SU-DHL-6 (cell line): ENCODE measurements around the gene RARA.

Experiments used
- H2AFZ ChIP-seq: fragments of 200-600 bp; sonication (generic); 2 replicates; pipeline ENCODE4 v1.6.1; 2014; ENCODE audit warnings: low read depth, mild to moderate bottlenecking, moderate library complexity, mixed read lengths, antibody characterized with exemption, low read length; ENCODE audit not compliant: severe bottlenecking
- H3F3A ChIP-seq: fragments of 200-600 bp; shearing (Covaris generic); 2 replicates; pipeline ENCODE4 v1.6.0; 2016; ENCODE audit warnings: antibody characterized with exemption, mild to moderate bottlenecking; ENCODE audit not compliant: insufficient read depth
- H3K27ac ChIP-seq: fragments of 200-600 bp; sonication (generic); 2 replicates; pipeline ENCODE4 v1.5.1; 2016; ENCODE audit warnings: low read depth, mild to moderate bottlenecking, low read length, moderate library complexity, mixed read lengths
- H3K27me3 ChIP-seq: fragments of 200-600 bp; sonication (generic), shearing (Covaris generic); 2 replicates; pipeline ENCODE4 v1.6.0; 2014; ENCODE audit warnings: mild to moderate bottlenecking, low read length
- H3K36me3 ChIP-seq: fragments of 200-600 bp; sonication (generic); 2 replicates; pipeline ENCODE4 v1.6.1; 2014; ENCODE audit warnings: mild to moderate bottlenecking, low read length, mixed read lengths
- H3K4me2 ChIP-seq: fragments of 300-600, 200-600 bp; shearing (Covaris generic), sonication (generic); 2 replicates; pipeline ENCODE4 v1.6.0; 2014; ENCODE audit warnings: low read length, low read depth, mild to moderate bottlenecking; ENCODE audit not compliant: poor library complexity, severe bottlenecking
- H3K4me3 ChIP-seq: fragments of 200-600 bp; sonication (generic); 2 replicates; pipeline ENCODE4 v1.5.1; 2014; ENCODE audit warnings: antibody characterized with exemption, low read length, mild to moderate bottlenecking, mixed read lengths; ENCODE audit not compliant: insufficient read depth, poor library complexity, severe bottlenecking
- H3K79me2 ChIP-seq: fragments of 200-600 bp; sonication (generic); 2 replicates; pipeline ENCODE4 v1.6.1; 2014; ENCODE audit warnings: mild to moderate bottlenecking, low read length, moderate library complexity; ENCODE audit not compliant: insufficient read depth
- H3K9ac ChIP-seq: fragments of 200-600 bp; sonication (generic); 2 replicates; pipeline ENCODE4 v1.7.0; 2014; ENCODE audit warnings: mild to moderate bottlenecking, low read length
- H3K9me2 ChIP-seq: fragments of 200-600 bp; sonication (generic); replicated peaks from 2 replicates; pipeline ENCODE4 v1.6.1; 2014; ENCODE audit warnings: low read length; ENCODE audit not compliant: insufficient read depth
- H3K9me3 ChIP-seq: fragments of 200-600 bp; sonication (generic); 2 replicates; pipeline ENCODE4 v1.6.1; 2014; ENCODE audit warnings: low read length, mixed read lengths; ENCODE audit not compliant: insufficient read depth
- H4K20me1 ChIP-seq: fragments of 200-600 bp; sonication (generic); 2 replicates; pipeline ENCODE4 v1.6.1; 2014; ENCODE audit warnings: low read depth, mild to moderate bottlenecking, antibody characterized with exemption, low read length, moderate library complexity, mixed read lengths
- EZH2phosphoT487 ChIP-seq: fragments of 200-600 bp; sonication (generic), shearing (Covaris generic); conservative IDR thresholded peaks from 2 replicates; pipeline ENCODE4 v1.6.1; 2018; ENCODE audit warnings: mild to moderate bottlenecking, antibody characterized with exemption, low read length, moderate library complexity, mixed read lengths
- TF ChIP-seq, protein P1 (sequence below): fragments of 200-600 bp; sonication (generic); IDR thresholded peaks from one replicate; pipeline ENCODE4 v1.5.1; 2017; ENCODE audit warnings: antibody characterized with exemption, mild to moderate bottlenecking, low read length, moderate library complexity; ENCODE audit not compliant: insufficient read depth, poor library complexity, severe bottlenecking

Gene RARA

DNA sequence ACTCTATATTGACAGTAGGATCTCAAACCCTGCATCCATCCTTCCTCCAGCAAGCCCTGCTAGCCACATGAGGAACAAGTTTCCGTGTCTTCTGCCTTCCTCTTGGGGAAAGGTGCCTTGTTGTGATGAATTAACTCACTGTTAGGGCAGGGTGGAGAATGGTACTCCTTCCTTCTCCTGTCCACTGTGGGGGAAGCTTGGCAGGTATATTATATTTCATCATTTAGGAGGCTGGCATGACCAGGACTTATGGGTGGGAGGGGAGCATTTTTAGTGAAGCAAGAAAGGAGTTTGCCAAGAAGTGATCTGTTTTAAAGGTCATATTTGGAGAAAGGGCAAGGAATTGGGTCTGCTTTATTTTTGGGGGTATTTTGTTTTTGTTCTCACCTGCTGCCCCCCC is 30.6 kb upstream of the RARA start:
- no peak overlapping the region for H3K4me3 ChIP-seq
- no peak overlapping the region for H3K4me2 ChIP-seq
- no peaks in the 10 kb centered on the region for H4K20me1 ChIP-seq
- H3K79me2 ChIP-seq = no peaks in the 10 kb centered on the region
- H3K9me2 ChIP-seq = no peaks in the 10 kb centered on the region
- TF ChIP-seq, protein P1, sequence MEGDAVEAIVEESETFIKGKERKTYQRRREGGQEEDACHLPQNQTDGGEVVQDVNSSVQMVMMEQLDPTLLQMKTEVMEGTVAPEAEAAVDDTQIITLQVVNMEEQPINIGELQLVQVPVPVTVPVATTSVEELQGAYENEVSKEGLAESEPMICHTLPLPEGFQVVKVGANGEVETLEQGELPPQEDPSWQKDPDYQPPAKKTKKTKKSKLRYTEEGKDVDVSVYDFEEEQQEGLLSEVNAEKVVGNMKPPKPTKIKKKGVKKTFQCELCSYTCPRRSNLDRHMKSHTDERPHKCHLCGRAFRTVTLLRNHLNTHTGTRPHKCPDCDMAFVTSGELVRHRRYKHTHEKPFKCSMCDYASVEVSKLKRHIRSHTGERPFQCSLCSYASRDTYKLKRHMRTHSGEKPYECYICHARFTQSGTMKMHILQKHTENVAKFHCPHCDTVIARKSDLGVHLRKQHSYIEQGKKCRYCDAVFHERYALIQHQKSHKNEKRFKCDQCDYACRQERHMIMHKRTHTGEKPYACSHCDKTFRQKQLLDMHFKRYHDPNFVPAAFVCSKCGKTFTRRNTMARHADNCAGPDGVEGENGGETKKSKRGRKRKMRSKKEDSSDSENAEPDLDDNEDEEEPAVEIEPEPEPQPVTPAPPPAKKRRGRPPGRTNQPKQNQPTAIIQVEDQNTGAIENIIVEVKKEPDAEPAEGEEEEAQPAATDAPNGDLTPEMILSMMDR = no peak
- no peak for TF ChIP-seq EZH2phosphoT487
- H3K27me3 ChIP-seq = no peaks in the 10 kb centered on the region
- no peak overlapping the region for H3K27ac ChIP-seq
- H2AFZ ChIP-seq = no peak overlapping the region
- H3K9me3 ChIP-seq = no peaks in the 10 kb centered on the region
- peaks cover 4% of the 10 kb centered on the region; the same call in 1 of the 2 replicates for H3K36me3 ChIP-seq
- H3F3A ChIP-seq = peaks cover under 1% of the 10 kb centered on the region; the same call in 1 of the 2 replicates
- no peak overlapping the region for H3K9ac ChIP-seq

DNA sequence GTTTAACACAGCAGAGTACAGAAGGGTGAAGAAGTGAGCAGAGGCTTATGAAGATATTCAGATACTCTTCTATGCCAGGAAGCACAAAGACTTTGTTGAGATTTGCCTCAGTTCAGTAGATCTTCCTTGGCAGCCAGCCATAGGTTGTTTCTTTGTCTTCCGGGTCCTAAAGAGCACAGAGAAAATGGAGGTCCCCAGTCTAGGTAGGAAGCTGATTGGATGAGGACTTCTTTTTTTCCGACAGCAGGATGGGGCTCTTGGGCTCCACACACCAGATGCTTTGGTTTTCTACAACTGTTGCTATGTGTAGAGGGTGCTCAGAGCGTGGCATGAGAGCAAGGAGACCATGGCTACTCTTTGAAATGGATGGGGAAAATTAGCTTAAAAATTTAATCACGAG is 29.6 kb upstream of the RARA start:
- no peak overlapping the region for H3K4me2 ChIP-seq
- H3K4me3 ChIP-seq = no peak overlapping the region
- H3K79me2 ChIP-seq = no peaks in the 10 kb centered on the region
- no peak for TF ChIP-seq EZH2phosphoT487
- peaks cover 4% of the 10 kb centered on the region; the same call in 1 of the 2 replicates for H3F3A ChIP-seq
- no peaks in the 10 kb centered on the region for H4K20me1 ChIP-seq
- H3K36me3 ChIP-seq = peaks cover 4% of the 10 kb centered on the region; the same call in 1 of the 2 replicates
- no peaks in the 10 kb centered on the region for H3K27me3 ChIP-seq
- no peak overlapping the region for H3K27ac ChIP-seq
- no peak overlapping the region for H3K9ac ChIP-seq
- H3K9me2 ChIP-seq = no peaks in the 10 kb centered on the region
- H3K9me3 ChIP-seq = no peaks in the 10 kb centered on the region
- H2AFZ ChIP-seq = no peak overlapping the region

DNA sequence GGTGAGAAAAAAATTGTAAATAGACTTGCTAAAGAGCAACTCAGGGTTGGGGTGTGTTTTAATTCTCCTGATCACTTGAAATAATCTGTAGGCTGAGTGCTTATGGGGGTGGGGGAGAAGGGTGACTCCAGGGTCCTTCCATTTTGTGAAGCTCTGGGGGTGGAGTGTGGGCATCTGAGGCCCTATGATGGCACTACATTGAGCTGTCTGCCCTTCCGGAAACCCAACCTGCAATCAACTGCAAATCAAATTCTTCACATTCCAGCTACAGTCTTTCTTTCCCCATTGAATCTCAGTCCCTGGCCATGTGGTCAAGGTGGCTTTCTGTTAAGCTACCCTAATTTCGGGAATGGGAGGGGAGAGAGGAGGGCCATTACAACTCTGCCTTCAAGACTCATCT is 27.3 kb upstream of the RARA start:
- no peak for TF ChIP-seq EZH2phosphoT487
- TF ChIP-seq, protein P1 = no peak
- no peak overlapping the region for H3K4me2 ChIP-seq
- H3K9ac ChIP-seq = no peak overlapping the region
- no peaks in the 10 kb centered on the region for H4K20me1 ChIP-seq
- no peak overlapping the region for H2AFZ ChIP-seq
- peaks cover 4% of the 10 kb centered on the region; the same call in 1 of the 2 replicates for H3F3A ChIP-seq
- no peaks in the 10 kb centered on the region for H3K9me2 ChIP-seq
- no peaks in the 10 kb centered on the region for H3K79me2 ChIP-seq
- H3K4me3 ChIP-seq = no peak overlapping the region
- no peaks in the 10 kb centered on the region for H3K9me3 ChIP-seq
- no peak overlapping the region for H3K27ac ChIP-seq
- peaks cover 4% of the 10 kb centered on the region; the same call in 1 of the 2 replicates for H3K36me3 ChIP-seq
- no peaks in the 10 kb centered on the region for H3K27me3 ChIP-seq

DNA sequence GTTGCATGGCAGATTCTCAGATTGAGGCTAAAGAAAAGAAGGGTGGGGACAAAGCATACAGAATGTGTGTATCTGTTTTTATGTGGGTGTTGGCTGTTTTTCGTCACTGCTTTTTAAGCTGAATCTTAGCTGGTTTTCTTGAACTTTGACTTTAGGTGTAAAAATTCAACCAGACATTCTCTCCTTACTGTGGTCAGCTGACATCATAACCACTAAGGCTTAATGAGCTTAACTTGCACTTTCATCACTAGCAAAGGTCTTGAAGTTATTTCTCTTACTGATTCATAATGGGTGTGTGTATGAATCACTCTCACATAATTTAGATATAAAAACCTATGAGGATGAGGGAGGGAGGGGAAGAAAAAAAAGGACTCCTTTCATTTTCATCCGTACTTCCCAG is 25.3 kb upstream of the RARA start:
- Histone ChIP-seq H3K9me3 (no peaks in the 10 kb centered on the region), H3K9me2 (no peaks in the 10 kb centered on the region), H3K4me3 (no peak overlapping the region), H3K4me2 (no peak overlapping the region), H2AFZ (no peak overlapping the region), H3K79me2 (peaks cover 9% of the 10 kb centered on the region), H3K36me3 (0 out of 2 replicates have a peak, but pooled peaks cover 3% of the 10 kb centered on the region), H4K20me1 (no peaks in the 10 kb centered on the region), H3K27me3 (no peaks in the 10 kb centered on the region), H3K9ac (no peak overlapping the region), H3K27ac (no peak overlapping the region), H3F3A (peaks cover 4% of the 10 kb centered on the region)
- no peak for TF ChIP-seq EZH2phosphoT487
- TF ChIP-seq, protein P1 = no peak
